Fibroblast of gingiva (primary cell): Measurements from ENCODE around the gene CGB7.
"Not testable (repeated sequence)": the region's sequence is repeated elsewhere in the genome, so short reads cannot be mapped to it uniquely, and the experiment has no call there.

Experiments
- DNase-seq: peaks from one replicate; pipeline ENCODE4 v3.0.0-alpha.2; 2011; ENCODE audit warnings: low read depth

CGB7 gene

GRCh38 chr19:49073514-49074378 is 16.2 kb upstream of the CGB7 start:
- no peak for DNase-seq

GRCh38 chr19:49071860-49072547 is 14.5 kb upstream of the CGB7 start:
- no peak for DNase-seq

GRCh38 chr19:49070416-49070815 is 12.9 kb upstream of the CGB7 start:
- no peak for DNase-seq

GRCh38 chr19:49069026-49069425 is 11.5 kb upstream of the CGB7 start:
- DNase-seq: no peak

GRCh38 chr19:49067554-49067953 is 10.0 kb upstream of the CGB7 start:
- DNase-seq: no peak

GRCh38 chr19:49065905-49066512 is 8.5 kb upstream of the CGB7 start:
- DNase-seq: no peak

- no peak for DNase-seq
Measured at GRCh38 chr19:49064768-49065611, 7.4 kb upstream of the CGB7 start, which contains the start of gene NTF4. Gene NTF4, minus strand, starts transcription at chr19:49064818. Its CDS starts 2,821 bp downstream, at chr19:49061997.

GRCh38 chr19:49064029-49064629 is 6.6 kb upstream of the CGB7 start:
- no peak for DNase-seq

- no peak for DNase-seq
Measured at GRCh38 chr19:49061445-49061844, 3.9 kb upstream of the CGB7 start.

- no peak for DNase-seq
Measured at GRCh38 chr19:49061000-49061399, 3.5 kb upstream of the CGB7 start.

GRCh38 chr19:49059053-49059452 is 1.5 kb upstream of the CGB7 start:
- DNase-seq: no peak

- DNase-seq: no peak
Measured at GRCh38 chr19:49058562-49058961, 1.0 kb upstream of the CGB7 start.

GRCh38 chr19:49056902-49057596 is 500 bp downstream of the CGB7 start:
- DNase-seq: not testable (repeated sequence)

GRCh38 chr19:49056101-49056901 is 1.2 kb downstream of the CGB7 start:
- peak; percentile 6 for DNase-seq

- DNase-seq: not testable (repeated sequence)
Measured at GRCh38 chr19:49050376-49051033, 7.0 kb downstream of the CGB7 start.

- DNase-seq: not testable (repeated sequence)
Measured at GRCh38 chr19:49049834-49050233, 7.7 kb downstream of the CGB7 start.

GRCh38 chr19:49049011-49049410 is 8.5 kb downstream of the CGB7 start, which contains the start of gene CGB8:
Gene CGB8, minus strand, starts transcription at chr19:49049111. Its CDS starts 372 bp downstream, at chr19:49048739.
- DNase-seq: not testable (repeated sequence)

- DNase-seq: not testable (repeated sequence)
Measured at GRCh38 chr19:49043548-49043947, 14.0 kb downstream of the CGB7 start, which contains the start of gene CGB5. Gene CGB5, plus strand, starts transcription at chr19:49043848. Its CDS starts 362 bp downstream, at chr19:49044210.

GRCh38 chr19:49042666-49043065 is 14.9 kb downstream of the CGB7 start:
- DNase-seq: not testable (repeated sequence)
